ENCODE data around the gene CEP89.
"Not testable (repeated sequence)": the region's sequence is repeated elsewhere in the genome, so short reads cannot be mapped to it uniquely, and the experiment has no call there.

Gene CEP89

GRCh38 chr19:32966750-32967149 lies 5.0 kb downstream of the CEP89 start:
- DNase-seq (ENCODE audit: low spot score) = no peak

- DNase-seq (ENCODE audit: low spot score) = no peak
These were observed 26.5 kb downstream of the CEP89 start for GRCh38 chr19:32945260-32945659.

GRCh38 chr19:32941273-32941672 lies 30.5 kb downstream of the CEP89 start:
- DNase-seq (ENCODE audit: low spot score) = not testable (repeated sequence)

GRCh38 chr19:32936065-32936464 lies 35.7 kb downstream of the CEP89 start:
- DNase-seq (ENCODE audit: low spot score) = no peak

- no peak for DNase-seq (ENCODE audit: low spot score)
These were observed 36.1 kb downstream of the CEP89 start for GRCh38 chr19:32935629-32936028.

DNA sequence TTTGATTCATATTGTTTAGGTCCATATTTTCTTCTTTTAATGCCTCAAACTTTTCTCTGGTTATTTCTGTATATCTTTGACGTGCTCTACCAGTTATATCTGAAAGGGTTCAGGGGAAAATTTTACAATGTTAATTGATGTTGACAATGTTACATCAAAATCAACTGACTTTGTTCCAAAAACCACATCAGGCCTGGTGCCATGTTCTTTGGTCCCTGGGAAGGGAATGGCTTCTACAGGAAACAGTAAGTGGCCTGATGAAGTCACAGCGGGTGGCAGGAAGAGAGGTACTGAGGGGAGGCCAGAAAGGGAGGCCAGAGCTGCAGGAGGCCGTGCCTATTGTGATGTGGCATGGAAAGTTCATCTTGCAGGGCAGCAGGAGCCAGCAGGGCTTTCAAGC lies 38.2 kb downstream of the CEP89 start:
- no peak for DNase-seq (ENCODE audit: low spot score)

- no peak for DNase-seq (ENCODE audit: low spot score)
These were observed 41.2 kb downstream of the CEP89 start for GRCh38 chr19:32930567-32930966.

- no peak for DNase-seq (ENCODE audit: low spot score)
These were observed 43.0 kb downstream of the CEP89 start for GRCh38 chr19:32928806-32929205.

DNA sequence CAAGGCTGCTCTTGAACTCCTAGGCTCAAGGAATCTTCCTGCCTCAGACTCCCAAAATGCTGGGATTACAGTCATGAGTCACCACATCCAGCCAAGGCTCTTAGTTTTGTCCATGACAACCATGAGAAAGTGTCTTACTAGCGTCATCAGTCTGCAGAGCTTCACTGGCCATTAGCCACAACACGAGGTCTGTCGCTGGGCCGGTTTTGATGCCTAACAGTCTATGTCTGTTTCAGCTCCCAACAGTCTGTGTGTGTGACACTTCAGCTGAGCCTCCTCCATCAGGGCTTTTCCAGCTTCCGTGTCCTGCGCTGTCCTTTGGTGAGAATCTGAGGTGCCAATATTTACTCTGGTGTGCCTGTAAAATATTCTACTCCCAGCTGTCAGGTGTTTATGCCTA lies 47.6 kb downstream of the CEP89 start:
- DNase-seq (ENCODE audit: low spot score) = no peak

DNA sequence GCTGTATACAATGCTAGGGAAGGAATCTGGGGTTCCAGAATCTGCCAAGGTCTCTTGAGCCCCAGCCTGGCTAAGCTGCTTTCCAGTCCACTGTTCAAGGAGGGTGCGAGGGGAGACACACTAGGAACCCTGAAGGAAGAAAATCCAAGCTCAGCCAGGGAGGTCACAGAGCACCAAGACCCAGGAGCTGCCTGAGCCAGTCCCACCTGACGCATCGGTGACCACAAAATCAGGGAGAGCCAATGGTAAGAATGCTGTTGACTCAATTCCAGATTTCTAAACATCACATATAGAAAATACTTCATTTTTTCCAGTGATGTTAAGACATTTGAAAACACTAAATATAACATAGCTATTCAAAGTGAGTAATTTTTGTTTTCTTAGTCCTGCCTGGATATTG lies 50.1 kb downstream of the CEP89 start:
- DNase-seq (ENCODE audit: low spot score) = no peak

DNA sequence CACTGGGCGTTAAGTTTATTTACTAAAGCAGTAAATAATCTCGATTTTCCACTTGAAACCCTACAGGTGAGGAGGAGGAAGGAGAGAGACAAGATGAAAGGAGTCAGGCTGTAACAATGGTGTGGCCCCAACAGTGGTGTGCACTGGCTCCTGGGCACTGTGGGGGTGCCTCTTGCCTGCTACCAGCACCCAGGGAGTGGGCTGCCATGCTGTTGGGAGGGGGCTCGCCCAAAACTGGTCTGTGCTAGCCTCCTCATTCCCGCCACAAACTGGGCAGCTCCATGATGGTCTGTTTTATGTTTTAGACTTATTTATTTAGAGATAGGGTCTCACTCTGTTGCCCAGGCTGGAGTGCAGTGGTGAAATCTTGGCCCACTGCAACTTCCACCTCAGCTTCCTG lies 52.4 kb downstream of the CEP89 start:
- no peak for DNase-seq (ENCODE audit: low spot score)

GRCh38 chr19:32917616-32917996 lies 54.2 kb downstream of the CEP89 start:
- DNase-seq (ENCODE audit: low spot score) = no peak

- DNase-seq (ENCODE audit: low spot score) = no peak
These were observed 54.7 kb downstream of the CEP89 start for GRCh38 chr19:32916969-32917615.

- no peak for DNase-seq (ENCODE audit: low spot score)
These were observed 56.7 kb downstream of the CEP89 start for GRCh38 chr19:32914879-32915660.

- DNase-seq (ENCODE audit: low spot score) = no peak
These were observed 60.3 kb downstream of the CEP89 start for GRCh38 chr19:32911467-32911866.

- no peak for DNase-seq (ENCODE audit: low spot score)
These were observed 60.9 kb downstream of the CEP89 start for GRCh38 chr19:32910874-32911273.

DNA sequence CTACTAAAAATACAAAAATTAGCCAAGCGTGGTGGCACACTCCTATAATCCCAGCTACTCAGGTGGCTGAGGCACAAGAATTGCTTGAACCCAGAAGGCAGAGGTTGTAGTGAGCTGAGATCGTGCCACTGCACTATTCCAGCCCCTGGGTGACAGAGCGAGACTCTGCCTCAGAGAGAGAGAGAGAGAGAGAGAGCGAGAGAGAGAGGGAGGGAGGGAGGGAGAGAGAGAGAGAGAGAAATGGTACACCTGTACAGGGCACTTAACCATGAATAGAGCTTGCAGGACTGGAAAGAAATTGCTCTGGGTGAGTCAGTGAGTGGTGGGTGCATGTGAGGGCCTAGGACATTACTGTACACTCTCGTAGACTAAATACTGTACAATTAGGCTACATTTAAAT lies 61.7 kb downstream of the CEP89 start:
- no peak for DNase-seq (ENCODE audit: low spot score)

DNA sequence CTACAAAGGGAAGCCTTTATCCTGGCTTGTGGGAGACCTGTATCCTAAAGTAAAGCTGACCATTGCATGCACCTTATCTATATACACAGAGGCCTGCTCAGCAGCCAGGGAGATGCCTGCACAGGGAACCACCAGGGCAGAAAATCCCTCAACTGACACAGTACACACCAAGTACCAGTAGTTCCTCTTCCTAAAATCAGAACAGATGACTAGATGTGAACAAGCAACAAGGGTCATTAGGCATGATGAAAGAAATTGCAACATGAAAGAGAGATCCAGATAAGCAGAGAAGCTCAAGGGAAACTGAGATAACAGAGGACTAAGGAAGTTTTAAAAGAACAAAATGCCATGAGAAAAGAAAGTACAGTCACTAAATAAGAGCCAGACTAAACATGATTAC lies 62.5 kb downstream of the CEP89 start:
- no peak for DNase-seq (ENCODE audit: low spot score)

- DNase-seq (ENCODE audit: low spot score) = no peak
These were observed 63.0 kb downstream of the CEP89 start for GRCh38 chr19:32908641-32909190.

GRCh38 chr19:32902448-32902847 lies 69.3 kb downstream of the CEP89 start:
- DNase-seq (ENCODE audit: low spot score) = no peak

GRCh38 chr19:32901504-32902161 lies 70.1 kb downstream of the CEP89 start:
- no peak for DNase-seq (ENCODE audit: low spot score)

GRCh38 chr19:32896516-32897214 lies 75.1 kb downstream of the CEP89 start:
- no peak for DNase-seq (ENCODE audit: low spot score)

Measured in CD4-positive, alpha-beta T cell treated with Interleukin-2 at 100 ng/mL for 4 hours (primary cell).